Endothelial cell of umbilical vein (primary cell): Measurements from ENCODE around the gene MOAP1. TPM values are rescaled to one million over a fixed set of nuclear protein-coding genes. Genes with fewer than 3 reads are reported as not detected.

Experiments used
- BruUV-seq: library from RNA; stranded (reverse); fragments of 400-500 nt; replicated peaks from 2 replicates; lab custom pipeline; 2021; lab: Mats Ljungman, UMichigan
- CTCF ChIA-PET: fragments of 300-600, 350-600 bp; sonication (Branson Sonifier 250); formaldehyde crosslinking; loops from one replicate; lab custom pipeline; 2021; ENCODE audit warnings: antibody characterized with exemption, inconsistent platforms; lab: Charles Lee
- POLR2A ChIA-PET: fragments of 300-600, 350-600 bp; sonication (Branson Sonifier 250); formaldehyde crosslinking; loops from one replicate; lab custom pipeline; 2021; ENCODE audit warnings: antibody characterized with exemption, inconsistent platforms; lab: Charles Lee
- DNase-seq: peaks from one replicate; pipeline ENCODE4 v3.0.0-alpha.2; 2011; ENCODE audit warnings: low read depth, low spot score
- FAIRE-seq: peaks from 2 replicates; lab custom pipeline; 2011; peaks lifted over from hg19 to GRCh38; lab: Jason Lieb, UNC
- H2AFZ ChIP-seq: 2 replicates; pipeline ENCODE4 v1.6.0; 2012; ENCODE audit warnings: low read depth, low read length, control low read depth, inconsistent platforms
- H3K27ac ChIP-seq: 2 replicates; pipeline ENCODE4 v1.5.1; 2011; ENCODE audit warnings: low read depth, mild to moderate bottlenecking, control low read depth, low read length, moderate library complexity; ENCODE audit not compliant: insufficient read depth
- H3K27me3 ChIP-seq, 2 experiments: 2 replicates each; pipeline versions ENCODE4 v1.6.0 to v1.6.1; 2011; ENCODE audit warnings: low read length in 2 of 2, mixed read lengths in 1 of 2; ENCODE audit not compliant: control insufficient read depth in 2 of 2, insufficient read depth in 2 of 2
- H3K36me3 ChIP-seq, 2 experiments: 2 replicates in 1 of 2; 3 replicates in 1 of 2; pipeline ENCODE4 v1.5.1; 2011; ENCODE audit warnings: low read length in 2 of 2, mild to moderate bottlenecking in 1 of 2, moderate library complexity in 1 of 2; ENCODE audit not compliant: control insufficient read depth in 2 of 2, insufficient read depth in 2 of 2; ENCODE audit errors: extremely low read depth in 1 of 2
- H3K4me1 ChIP-seq: 3 replicates; pipeline ENCODE4 v1.5.1; 2011; ENCODE audit warnings: mild to moderate bottlenecking, low read length; ENCODE audit not compliant: control insufficient read depth, insufficient read depth; ENCODE audit errors: extremely low read depth
- H3K4me2 ChIP-seq: 2 replicates; pipeline ENCODE4 v1.6.1; 2011; ENCODE audit warnings: low read length, control low read depth, mixed read lengths; ENCODE audit not compliant: insufficient read depth
- H3K4me3 ChIP-seq, 3 experiments: fragments of 200-600 bp in 1 of 3; sonication (generic), shearing (Covaris generic) in 1 of 3; replicated peaks in 1 of 3; 2 replicates each; pipeline ENCODE4 v1.5.1; 2011 to 2016; ENCODE audit warnings: control low read depth in 3 of 3, low read length in 3 of 3, mild to moderate bottlenecking in 2 of 3, inconsistent platforms in 1 of 3, low read depth in 1 of 3, moderate library complexity in 1 of 3; ENCODE audit not compliant: insufficient read depth in 1 of 3
- H3K79me2 ChIP-seq: 2 replicates; pipeline ENCODE4 v1.6.0; 2012; ENCODE audit warnings: low read length, inconsistent platforms; ENCODE audit not compliant: control insufficient read depth, insufficient read depth
- H3K9ac ChIP-seq: replicated peaks from 2 replicates; pipeline ENCODE3; 2011; ENCODE audit warnings: low read length, control low read depth; ENCODE audit not compliant: insufficient read depth; ENCODE audit errors: extremely low read depth
- H3K9me1 ChIP-seq: replicated peaks from 3 replicates; pipeline ENCODE4 v1.6.0; 2011; ENCODE audit warnings: mild to moderate bottlenecking, low read length; ENCODE audit not compliant: control insufficient read depth, insufficient read depth; ENCODE audit errors: extremely low read depth
- H3K9me3 ChIP-seq: replicated peaks from 2 replicates; pipeline ENCODE4 v1.5.1; 2012; ENCODE audit warnings: low read length, inconsistent platforms; ENCODE audit not compliant: control insufficient read depth, insufficient read depth
- H4K20me1 ChIP-seq: replicated peaks from 2 replicates; pipeline ENCODE3; 2011; ENCODE audit warnings: mild to moderate bottlenecking, low read length; ENCODE audit not compliant: control insufficient read depth, insufficient read depth; ENCODE audit errors: extremely low read depth
- CTCF ChIP-seq, 2 donors: IDR thresholded peaks; 1 replicate in 1 of 2; 2 replicates in 1 of 2; pipeline ENCODE4 v1.5.1; 2011; ENCODE audit warnings: low read length in 2 of 2, mild to moderate bottlenecking in 2 of 2, moderate library complexity in 2 of 2, control low read depth in 1 of 2, inconsistent platforms in 1 of 2, low read depth in 1 of 2; ENCODE audit not compliant: insufficient read depth in 1 of 2; ENCODE audit errors: extremely low read depth in 1 of 2
- EZH2 ChIP-seq: IDR thresholded peaks from 2 replicates; pipeline ENCODE4 v1.6.1; 2012; ENCODE audit warnings: borderline replicate concordance, low read depth, mild to moderate bottlenecking, moderate library complexity, low read length, inconsistent platforms; ENCODE audit not compliant: severe bottlenecking
- FOS ChIP-seq: IDR thresholded peaks from 2 replicates; pipeline ENCODE4 v1.6.1; 2011; ENCODE audit warnings: mild to moderate bottlenecking, low read length, moderate library complexity, borderline replicate concordance; ENCODE audit not compliant: insufficient read depth
- GATA2 ChIP-seq: IDR thresholded peaks from 2 replicates; pipeline ENCODE4 v1.7.0; 2011; ENCODE audit warnings: low read depth, mild to moderate bottlenecking, moderate library complexity, mixed read lengths, low read length; ENCODE audit not compliant: insufficient read length, insufficient read depth
- JUN ChIP-seq: IDR thresholded peaks from 2 replicates; pipeline ENCODE4 v1.6.1; 2011; ENCODE audit warnings: borderline replicate concordance, low read depth; ENCODE audit not compliant: insufficient read length, insufficient read depth
- MYC ChIP-seq: IDR thresholded peaks from one replicate; pipeline ENCODE4 v1.6.1; 2011; ENCODE audit warnings: mild to moderate bottlenecking, low read depth, low read length
- POLR2A ChIP-seq: IDR thresholded peaks from 2 replicates; pipeline ENCODE4 v1.6.1; 2012; ENCODE audit warnings: low read depth, mild to moderate bottlenecking, control low read depth, low read length
- POLR2AphosphoS5 ChIP-seq: IDR thresholded peaks from 2 replicates; pipeline ENCODE4 v1.6.1; 2012; ENCODE audit warnings: low read depth, mild to moderate bottlenecking, control low read depth, low read length, moderate library complexity; ENCODE audit not compliant: insufficient read depth
- dilution Hi-C: fragments of 300-500 bp; cut with MboI; formaldehyde crosslinking; loops from one replicate; pipeline ENCODE4 v1.15.0; 2019; ENCODE audit warnings: low sequenced_read_pairs; ENCODE audit not compliant: extremely low pct_ligation_motif_present
- intact Hi-C: fragments of 100-400 bp; cut with micrococcal nuclease; formaldehyde crosslinking; loops from one replicate; pipeline ENCODE4 v1.10.0; 2022
- polyA plus RNA-seq, 4 experiments: library from polyadenylated mRNA; depleted of rRNA in 3 of 4; stranded (reverse) in 3 of 4; unstranded in 1 of 4; fragments of >200 nt; gene quantifications; 2 replicates each; pipeline versions ENCODE4 v1.2.1 to v1.2.3, GENCODE V29; 2011 to 2012; ENCODE audit warnings: missing spikeins in 1 of 4
- total RNA-seq: library from RNA; stranded (reverse); gene quantifications from 2 replicates; pipeline ENCODE4 v1.2.3, GENCODE V29; 2021
- TF ChIP-seq, protein P1 (sequence below): IDR thresholded peaks from 2 replicates; pipeline ENCODE4 v1.6.1; 2011; ENCODE audit not compliant: insufficient read depth, insufficient read length

MOAP1 gene
- total and polyA plus RNA-seq, 2 donors (not counting 3 experiments of a cell fraction or from before 2014, with no cell fraction given) = 15.0 to 21.0 TPM

DNA sequence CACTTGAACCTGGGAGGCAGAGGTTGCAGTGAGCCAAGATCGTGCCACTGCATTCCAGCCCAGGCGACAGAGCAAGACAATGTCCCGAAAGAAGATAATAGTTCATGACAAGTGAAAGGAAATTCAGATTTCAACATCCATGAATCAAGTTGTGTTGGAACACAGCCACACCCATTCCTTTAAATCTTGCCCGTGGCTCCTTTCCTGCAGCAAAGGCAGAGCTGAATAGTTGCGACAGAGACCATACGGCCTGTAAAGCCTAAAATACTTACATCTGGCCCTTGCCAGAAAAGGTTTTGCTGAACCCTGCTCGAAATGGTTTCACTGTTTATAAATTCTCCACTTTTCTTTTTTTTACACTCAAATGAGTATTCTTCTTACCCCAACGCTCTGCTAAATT, 51.2 kb downstream of the MOAP1 start:
- TF ChIP-seq EZH2 = no peak
- no peak for TF ChIP-seq CTCF (IDR thresholded peaks at IDR 0.05; ENCODE audit: extremely low read depth in 1 of 2, insufficient read depth in 1 of 2, low read depth in 1 of 2, low read length in 2 of 2)
- TF ChIP-seq, protein P1, sequence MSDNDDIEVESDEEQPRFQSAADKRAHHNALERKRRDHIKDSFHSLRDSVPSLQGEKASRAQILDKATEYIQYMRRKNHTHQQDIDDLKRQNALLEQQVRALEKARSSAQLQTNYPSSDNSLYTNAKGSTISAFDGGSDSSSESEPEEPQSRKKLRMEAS = no peak
- no peak for TF ChIP-seq POLR2A
- TF ChIP-seq MYC = no peak
- no peak for TF ChIP-seq JUN
- no peak for TF ChIP-seq POLR2AphosphoS5
- no peak for TF ChIP-seq FOS
- no peak for TF ChIP-seq GATA2
- Histone ChIP-seq H3K9ac (no peak overlapping the region), H2AFZ (no peak overlapping the region), H3K9me1 (no peaks in the 10 kb centered on the region), H3K27ac (no peak overlapping the region), H3K9me3 (no peaks in the 10 kb centered on the region), H3K4me3 (no peak overlapping the region), H3K4me2 (no peak overlapping the region), H3K4me1 (no peaks in the 10 kb centered on the region), H4K20me1 (no peaks in the 10 kb centered on the region), H3K27me3 (no peaks in the 10 kb centered on the region), H3K36me3 (no peaks in the 10 kb centered on the region), H3K79me2 (no peaks in the 10 kb centered on the region)
- CTCF ChIA-PET = interaction anchor here (1.5 to 4.3 kb wide), 9 partner anchors 14 to 253 kb away, joined by 3 to 121 read pairs (median 9); partner anchors contain the start of gene ITPK1
- dilution Hi-C loops (loop anchor here (25.0 kb wide), 1 partner anchor 171 kb away; no protein-coding TSS in a partner anchor), intact Hi-C loops (no loop called here)
- DNase-seq = no peak
- BruUV-seq = no TSS peak
- FAIRE-seq = no peak
- POLR2A ChIA-PET = interaction anchor here (0.6 kb wide), 1 partner anchor 29 kb away, joined by 12 read pairs; no protein-coding TSS in a partner anchor
